Glutamatergic neuron (in vitro differentiated cells): ENCODE results near the gene GSTO1. TPM values are rescaled to one million over a fixed set of nuclear protein-coding genes. Genes with fewer than 3 reads are reported as not detected.
A peak's percentile ranks its signal among the peaks of the same experiment; 100 is the strongest.
"Not testable (repeated sequence)": the region's sequence is repeated elsewhere in the genome, so short reads cannot be mapped to it uniquely, and the experiment has no call there.

Source experiments
- DNase-seq: peaks from one replicate; pipeline ENCODE4 v3.0.0; 2022
- H3K27ac Mint-ChIP-seq: one replicate; pipeline ENCODE4 v1.8.0; 2020; ENCODE audit warnings: mild to moderate bottlenecking, mixed read lengths, inconsistent platforms; ENCODE audit not compliant: unreplicated experiment
- H3K27me3 Mint-ChIP-seq: one replicate; pipeline ENCODE4 v1.8.0; 2020; ENCODE audit warnings: mild to moderate bottlenecking, moderate library complexity, mixed read lengths, inconsistent platforms; ENCODE audit not compliant: unreplicated experiment
- H3K36me3 Mint-ChIP-seq: one replicate; pipeline ENCODE4 v1.8.0; 2020; ENCODE audit warnings: mild to moderate bottlenecking, mixed read lengths, inconsistent platforms; ENCODE audit not compliant: unreplicated experiment
- H3K4me1 Mint-ChIP-seq: one replicate; pipeline ENCODE4 v1.8.0; 2020; ENCODE audit warnings: mild to moderate bottlenecking, low read depth, mixed read lengths, inconsistent platforms; ENCODE audit not compliant: unreplicated experiment
- H3K4me3 Mint-ChIP-seq: one replicate; pipeline ENCODE4 v1.8.0; 2020; ENCODE audit warnings: mild to moderate bottlenecking, mixed read lengths, inconsistent platforms; ENCODE audit not compliant: unreplicated experiment
- H3K9me3 Mint-ChIP-seq: one replicate; pipeline ENCODE4 v1.8.0; 2020; ENCODE audit warnings: mild to moderate bottlenecking, moderate library complexity, mixed read lengths, inconsistent platforms; ENCODE audit not compliant: unreplicated experiment
- total RNA-seq: library from RNA; stranded (reverse); fragmentation: NEBNext Ultra II Directional; extraction: Animal tissue kit (Norgen Biotek cat#: 25700); gene quantifications from one replicate; pipeline ENCODE4 v1.2.1, GENCODE V29; 2021; ENCODE audit not compliant: unreplicated experiment
- TF ChIP-seq, protein P1 (sequence below): fragments of 200-600 bp; sonication (generic); IDR thresholded peaks from one replicate; pipeline ENCODE4 v1.5.0; 2021; ENCODE audit not compliant: partially characterized antibody, unreplicated experiment

Gene GSTO1
- total RNA-seq, 1 donor from 2014 or later, result 26.8 TPM

DNA sequence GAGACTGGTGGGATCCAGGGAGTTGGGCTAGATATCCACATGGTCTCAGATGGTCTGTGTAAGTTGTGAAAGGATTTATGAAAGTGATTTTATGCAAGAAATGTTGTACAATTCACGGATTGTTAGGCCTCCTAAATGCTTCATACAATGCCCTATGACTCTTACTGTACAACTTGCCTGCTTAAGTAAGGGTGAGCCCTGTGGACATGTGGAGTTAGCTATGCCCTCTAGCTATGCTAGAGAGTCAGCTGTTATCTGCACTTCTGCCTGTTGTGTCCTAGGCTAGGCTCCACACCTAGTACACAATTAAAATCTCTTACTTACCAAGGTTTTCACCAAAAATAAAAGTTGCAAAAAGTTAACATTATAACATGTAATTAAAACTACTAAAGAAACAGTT is 20.9 kb upstream of the GSTO1 start:
- Mint-ChIP-seq H3K27ac (no peak overlapping the region), H3K36me3 (peaks cover 5% of the 10 kb centered on the region), H3K4me1 (peaks cover 2% of the 10 kb centered on the region), H3K9me3 (peaks cover 3% of the 10 kb centered on the region), H3K4me3 (peak overlapping the region; percentile 58), H3K27me3 (no peaks in the 10 kb centered on the region)
- DNase-seq, result no peak
- TF ChIP-seq, protein P1, sequence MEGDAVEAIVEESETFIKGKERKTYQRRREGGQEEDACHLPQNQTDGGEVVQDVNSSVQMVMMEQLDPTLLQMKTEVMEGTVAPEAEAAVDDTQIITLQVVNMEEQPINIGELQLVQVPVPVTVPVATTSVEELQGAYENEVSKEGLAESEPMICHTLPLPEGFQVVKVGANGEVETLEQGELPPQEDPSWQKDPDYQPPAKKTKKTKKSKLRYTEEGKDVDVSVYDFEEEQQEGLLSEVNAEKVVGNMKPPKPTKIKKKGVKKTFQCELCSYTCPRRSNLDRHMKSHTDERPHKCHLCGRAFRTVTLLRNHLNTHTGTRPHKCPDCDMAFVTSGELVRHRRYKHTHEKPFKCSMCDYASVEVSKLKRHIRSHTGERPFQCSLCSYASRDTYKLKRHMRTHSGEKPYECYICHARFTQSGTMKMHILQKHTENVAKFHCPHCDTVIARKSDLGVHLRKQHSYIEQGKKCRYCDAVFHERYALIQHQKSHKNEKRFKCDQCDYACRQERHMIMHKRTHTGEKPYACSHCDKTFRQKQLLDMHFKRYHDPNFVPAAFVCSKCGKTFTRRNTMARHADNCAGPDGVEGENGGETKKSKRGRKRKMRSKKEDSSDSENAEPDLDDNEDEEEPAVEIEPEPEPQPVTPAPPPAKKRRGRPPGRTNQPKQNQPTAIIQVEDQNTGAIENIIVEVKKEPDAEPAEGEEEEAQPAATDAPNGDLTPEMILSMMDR, result no peak

DNA sequence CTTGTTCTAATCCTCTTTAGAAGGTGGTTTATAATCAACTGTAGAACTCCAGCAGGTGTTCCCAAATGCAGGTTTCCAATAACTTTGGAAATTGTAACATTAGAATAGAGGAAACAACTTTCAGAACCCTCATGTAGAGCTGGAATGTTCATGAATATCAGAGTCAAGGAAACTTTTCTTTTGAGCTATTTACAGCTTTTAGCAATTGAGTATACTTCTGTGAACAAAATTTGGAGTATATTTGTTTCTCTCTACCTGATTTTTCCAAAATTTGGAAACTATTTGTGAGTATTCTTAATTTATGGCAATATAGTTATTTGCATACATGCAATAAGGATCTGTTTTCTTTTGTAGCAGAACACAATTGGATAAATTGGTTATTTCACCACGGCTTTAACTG is 19.8 kb upstream of the GSTO1 start:
- TF ChIP-seq, protein P1, result no peak
- Mint-ChIP-seq H3K27ac (no peak overlapping the region), H3K27me3 (no peaks in the 10 kb centered on the region), H3K4me3 (no peak overlapping the region), H3K9me3 (peaks cover 3% of the 10 kb centered on the region), H3K36me3 (peaks cover 5% of the 10 kb centered on the region), H3K4me1 (peaks cover 2% of the 10 kb centered on the region)
- DNase-seq, result no peak

DNA sequence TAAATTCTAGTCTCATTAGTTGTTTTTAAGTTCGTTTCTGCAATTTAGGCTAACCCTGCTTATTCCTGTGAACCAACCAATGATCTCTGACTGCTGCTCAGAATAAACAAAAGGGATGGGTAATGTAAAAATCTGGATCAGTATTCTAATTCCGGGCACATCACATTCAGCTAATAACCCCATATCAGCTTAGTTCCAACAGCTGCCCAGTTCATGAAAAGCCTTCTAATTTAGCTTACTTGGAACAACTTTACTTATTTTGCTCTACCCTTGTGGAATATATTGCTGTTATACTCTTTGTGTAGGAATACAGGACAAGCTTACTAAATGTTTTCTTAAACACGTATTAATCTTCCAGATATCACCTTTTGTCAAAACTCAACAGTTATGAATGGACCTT is 18.9 kb upstream of the GSTO1 start:
- TF ChIP-seq, protein P1, result no peak
- Mint-ChIP-seq H3K36me3 (peaks cover 5% of the 10 kb centered on the region), H3K27ac (no peak overlapping the region), H3K9me3 (peaks cover 3% of the 10 kb centered on the region), H3K4me1 (peaks cover 2% of the 10 kb centered on the region), H3K4me3 (no peak overlapping the region), H3K27me3 (no peaks in the 10 kb centered on the region)
- DNase-seq, result no peak

DNA sequence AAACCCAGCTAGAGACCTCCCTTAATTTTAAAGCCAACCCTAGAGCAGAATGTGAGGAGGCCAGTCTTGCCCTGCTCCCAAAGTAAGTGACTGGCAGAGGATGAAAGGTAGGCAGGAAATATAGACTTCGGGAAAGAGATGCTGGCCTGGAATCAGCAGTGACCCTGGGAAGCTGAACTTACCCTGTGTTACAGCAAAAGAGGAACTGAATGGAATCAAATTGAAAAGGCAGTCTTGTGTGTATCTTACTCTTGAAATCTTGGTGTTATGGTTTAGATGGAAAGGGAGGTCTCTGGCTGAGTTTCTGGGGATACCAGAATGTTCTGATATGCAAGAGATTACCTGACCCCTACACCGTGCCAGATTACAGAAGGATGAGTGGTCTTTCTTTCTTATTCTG is 14.6 kb upstream of the GSTO1 start:
- H3K36me3 Mint-ChIP-seq, result peaks cover 5% of the 10 kb centered on the region
- H3K9me3 Mint-ChIP-seq, result no peaks in the 10 kb centered on the region
- no peaks in the 10 kb centered on the region for H3K4me1 Mint-ChIP-seq
- DNase-seq, result no peak
- TF ChIP-seq, protein P1, result no peak
- H3K27me3 Mint-ChIP-seq, result no peaks in the 10 kb centered on the region
- no peak overlapping the region for H3K4me3 Mint-ChIP-seq
- H3K27ac Mint-ChIP-seq, result no peak overlapping the region

DNA sequence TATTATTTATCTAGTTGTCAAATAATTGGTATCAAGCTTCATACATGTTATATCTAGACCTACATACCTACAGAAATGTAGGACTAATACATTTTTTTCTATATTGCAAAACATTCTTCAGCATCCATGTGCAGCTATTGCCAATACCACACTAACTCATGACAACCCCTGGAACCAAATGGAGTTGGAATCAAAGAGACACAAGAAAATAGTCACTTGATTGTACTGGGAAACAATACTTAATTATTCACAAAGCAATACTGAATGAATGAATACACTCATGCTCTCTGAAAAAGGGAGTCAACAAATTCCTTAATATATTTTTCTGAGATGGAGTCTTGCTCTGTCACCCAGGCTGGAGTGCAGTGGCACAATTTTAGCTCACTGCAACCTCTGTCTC is 12.1 kb upstream of the GSTO1 start:
- no peak overlapping the region for H3K27ac Mint-ChIP-seq
- no peaks in the 10 kb centered on the region for H3K9me3 Mint-ChIP-seq
- no peaks in the 10 kb centered on the region for H3K27me3 Mint-ChIP-seq
- no peak for DNase-seq
- no peak overlapping the region for H3K4me3 Mint-ChIP-seq
- TF ChIP-seq, protein P1, result no peak
- H3K36me3 Mint-ChIP-seq, result peaks cover 8% of the 10 kb centered on the region
- H3K4me1 Mint-ChIP-seq, result no peaks in the 10 kb centered on the region

DNA sequence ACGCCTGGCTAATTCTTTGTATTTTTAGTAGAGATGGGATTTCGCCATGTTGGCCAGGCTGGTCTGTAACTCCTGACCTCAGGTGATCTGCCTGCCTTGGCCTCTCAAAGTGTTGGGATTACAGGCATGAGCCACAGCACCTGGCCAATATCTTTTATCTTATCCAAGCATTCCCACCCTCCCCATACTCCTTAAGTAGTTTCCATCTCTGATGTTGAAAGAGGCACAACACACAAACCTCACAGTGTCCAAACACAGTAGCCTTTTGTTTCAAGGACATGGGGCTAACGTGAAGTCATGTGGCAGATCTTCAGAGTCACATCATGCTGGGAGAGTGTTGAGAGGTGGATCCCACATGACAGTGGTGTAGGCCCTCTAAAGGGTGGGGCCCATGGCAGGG is 11.7 kb upstream of the GSTO1 start:
- H3K27ac Mint-ChIP-seq, DNase-seq, H3K4me3 Mint-ChIP-seq, H3K27me3 Mint-ChIP-seq, H3K4me1 Mint-ChIP-seq, H3K9me3 Mint-ChIP-seq, H3K36me3 Mint-ChIP-seq: not testable (repeated sequence)
